GM19328 (cell line): ENCODE measurements around the gene FYN.
A peak's percentile ranks its signal among the peaks of the same experiment; 100 is the strongest.

ENCODE experiments used
- ATAC-seq: cut with Tn5 transposase; IDR thresholded peaks from one replicate; pipeline ENCODE4 v1.9.1; 2021; ENCODE audit warnings: mild to moderate bottlenecking, moderate library complexity; ENCODE audit not compliant: unreplicated experiment

FYN gene

DNA sequence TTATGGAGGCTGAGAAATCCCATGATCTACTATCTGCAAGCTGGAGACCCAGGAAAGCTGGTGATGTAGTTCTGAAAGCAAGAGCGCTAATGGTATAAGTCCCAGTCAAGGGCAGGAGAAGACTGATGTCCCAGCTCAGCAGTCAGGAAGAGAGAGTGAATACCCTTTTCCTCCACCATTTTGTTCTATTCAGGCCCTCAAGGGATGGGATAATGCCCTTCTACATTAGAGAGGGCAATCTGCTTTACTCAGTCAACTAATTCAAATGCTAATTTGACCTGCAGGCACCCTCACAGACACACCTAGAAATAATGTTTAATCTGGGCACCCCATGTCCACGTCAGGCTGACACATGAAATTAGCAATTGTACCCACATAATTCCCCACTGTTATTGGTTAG, 10.8 kb upstream of the FYN start:
- no peak for ATAC-seq

GRCh38 chr6:111880181-111880888, 7.1 kb upstream of the FYN start:
- ATAC-seq, result no peak

- no peak for ATAC-seq
Measured at GRCh38 chr6:111875741-111876140, 2.5 kb upstream of the FYN start.

DNA sequence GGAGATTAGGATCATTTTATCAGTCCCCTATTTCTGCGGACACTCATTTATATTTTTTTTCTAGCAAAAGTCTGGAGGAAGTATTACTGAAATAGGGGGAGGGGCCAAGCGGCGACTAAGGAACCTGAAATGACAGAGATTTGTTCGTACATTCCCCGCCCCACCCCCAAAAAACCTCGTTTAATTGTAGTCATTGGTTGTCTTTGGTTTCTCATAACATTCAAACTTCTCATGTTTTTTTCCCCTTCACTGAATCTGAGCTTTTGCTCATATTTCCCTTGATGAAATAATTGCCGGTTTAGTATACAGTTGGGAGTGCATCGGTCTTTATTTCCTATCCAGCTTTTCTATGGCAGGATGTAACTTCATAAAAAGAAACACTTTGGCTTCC, 768 bp upstream of the FYN start:
- no peak for ATAC-seq

- ATAC-seq, result peak; percentile 18
Measured at GRCh38 chr6:111872401-111873177, 663 bp downstream of the FYN start.

DNA sequence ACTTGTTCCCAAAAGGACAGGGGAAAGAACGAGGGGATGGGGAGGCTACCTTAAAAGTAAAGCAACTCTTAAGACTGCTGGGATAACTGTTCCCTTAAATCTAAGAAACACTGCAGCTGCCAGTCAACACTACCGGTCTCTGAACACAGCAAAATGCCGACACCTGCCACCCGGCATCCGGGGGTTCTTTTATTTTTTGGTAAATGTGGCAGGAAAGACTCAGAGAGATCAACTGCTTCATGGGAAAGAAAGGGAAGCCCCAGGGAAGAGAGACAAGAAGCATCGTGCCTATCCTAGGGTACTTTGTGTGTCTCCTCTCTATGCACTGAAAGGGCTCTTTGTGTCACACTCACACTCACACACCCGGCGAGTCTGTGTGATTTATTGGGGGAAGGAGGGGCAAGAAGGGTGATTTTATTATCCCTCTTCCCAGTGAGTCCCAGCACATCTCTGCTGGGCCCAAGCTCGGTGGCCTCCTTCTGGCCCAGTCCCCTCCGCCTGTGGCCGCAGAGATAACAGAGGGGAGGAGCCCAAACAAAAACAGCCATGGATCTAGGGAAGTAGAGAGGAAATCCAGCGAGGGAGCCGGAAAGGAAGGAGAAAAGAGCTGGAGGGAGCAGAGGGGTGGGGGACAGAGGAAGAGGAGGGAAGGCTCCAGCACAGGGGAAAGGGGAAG, 1.4 kb downstream of the FYN start:
- ATAC-seq, result no peak

DNA sequence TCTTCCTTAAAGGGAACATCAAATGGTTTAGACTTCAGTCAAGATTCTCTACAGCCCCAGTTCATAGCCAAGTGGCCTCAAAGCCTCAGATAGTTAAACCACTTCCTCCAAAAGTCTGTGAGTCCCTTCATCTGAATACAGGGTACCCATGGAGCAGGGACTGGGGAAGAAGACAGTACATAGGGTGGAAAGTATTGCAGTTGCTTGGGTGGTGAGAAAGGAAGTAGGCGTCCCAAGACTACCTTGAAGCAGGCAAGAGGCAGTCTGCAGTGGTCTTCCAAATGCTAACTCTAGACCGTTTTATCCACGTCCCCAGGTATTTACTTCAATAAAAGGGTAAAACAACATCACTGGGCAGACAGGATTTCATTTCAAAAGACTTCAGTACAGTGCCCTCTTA, 2.0 kb downstream of the FYN start:
- no peak for ATAC-seq

GRCh38 chr6:111870742-111871064, 2.5 kb downstream of the FYN start:
- no peak for ATAC-seq

DNA sequence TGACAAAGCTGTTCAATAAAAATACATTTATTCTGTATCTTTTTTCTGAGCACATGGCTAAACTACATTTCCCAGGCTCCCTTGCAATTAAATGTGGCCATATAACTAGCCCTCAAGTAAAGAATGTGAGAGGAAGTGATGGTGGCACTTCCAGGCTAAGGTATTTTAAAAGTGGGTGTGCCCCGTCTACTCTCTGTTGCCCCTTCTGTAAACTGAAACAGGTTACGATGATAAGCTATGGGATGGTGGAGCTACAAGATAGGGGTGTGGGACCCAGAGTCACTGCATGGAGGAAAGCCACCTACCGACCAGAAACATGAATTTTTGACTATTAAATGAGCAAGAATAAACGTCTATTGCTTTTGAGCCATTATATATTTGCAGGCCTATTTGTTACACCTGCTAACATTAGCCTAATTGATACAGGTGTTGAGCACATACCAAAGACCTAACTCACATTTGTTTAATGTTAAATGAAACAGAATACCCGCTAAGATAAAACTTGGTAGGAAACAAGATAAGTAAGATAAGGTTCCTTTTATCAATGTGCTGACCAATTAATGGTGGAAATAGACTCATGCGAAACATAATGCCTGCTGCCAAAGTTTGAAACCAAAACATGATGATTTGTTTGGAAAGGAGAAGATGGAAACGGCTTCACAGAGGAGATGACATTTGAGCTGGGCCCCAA, 3.1 kb downstream of the FYN start:
- no peak for ATAC-seq

- ATAC-seq, result no peak
Measured at GRCh38 chr6:111866857-111867256, 6.4 kb downstream of the FYN start.

DNA sequence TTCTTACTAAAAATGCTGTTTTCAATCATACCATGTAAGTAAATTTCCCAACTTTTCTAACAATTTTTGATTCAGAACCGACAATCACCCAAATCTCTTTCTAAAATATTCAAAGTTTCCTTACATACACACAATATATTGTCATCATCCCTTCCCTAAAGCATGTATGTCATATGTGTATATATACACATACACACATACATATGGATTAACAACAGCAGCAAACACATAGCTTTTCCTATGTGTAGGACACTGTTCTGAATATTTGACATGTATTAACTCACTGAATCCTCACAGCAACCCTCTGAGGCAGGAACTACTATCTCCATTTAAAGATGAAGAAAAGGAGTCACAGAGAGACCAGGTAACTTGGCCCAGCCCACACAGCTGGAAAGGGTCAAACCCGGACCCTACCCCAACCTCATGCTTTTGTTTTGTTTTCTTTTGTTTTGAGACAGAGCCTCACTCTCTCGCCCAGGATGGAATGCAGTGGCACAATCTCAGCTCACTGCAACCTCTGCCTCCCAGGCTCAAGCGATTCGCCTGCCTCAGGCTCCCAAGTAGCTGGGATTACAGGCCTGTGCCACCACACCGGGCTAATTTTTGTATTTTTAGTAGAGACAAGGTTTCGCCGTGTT, 7.2 kb downstream of the FYN start:
- no peak for ATAC-seq

DNA sequence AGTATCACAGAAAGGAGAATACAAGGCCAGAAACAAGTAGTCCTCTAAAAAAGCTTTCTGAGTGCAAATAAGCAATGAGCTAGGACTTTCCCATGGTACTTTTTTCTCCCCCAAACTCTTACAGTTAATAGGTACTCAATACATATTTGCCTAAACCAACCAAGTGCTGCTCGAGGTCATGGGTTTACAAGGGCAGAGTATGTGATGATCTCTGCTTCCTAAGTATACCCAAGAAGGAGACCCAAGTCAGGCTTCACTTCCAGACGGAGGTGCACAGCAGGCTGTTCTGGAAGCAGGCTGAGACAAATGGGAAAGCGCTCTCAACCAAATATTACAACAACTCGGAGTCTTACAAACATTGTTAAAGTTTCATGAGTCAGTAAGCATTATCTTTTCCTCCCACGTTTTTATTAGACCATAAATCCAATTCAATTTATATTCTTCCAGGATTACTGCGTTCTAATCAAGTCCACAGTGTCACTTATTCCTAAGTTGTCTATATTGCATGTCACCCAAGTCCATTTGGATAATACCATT, 8.1 kb downstream of the FYN start:
- ATAC-seq, result no peak

GRCh38 chr6:111864138-111865048, 8.9 kb downstream of the FYN start:
- ATAC-seq, result no peak

- ATAC-seq, result no peak
Measured at GRCh38 chr6:111862741-111863140, 10.5 kb downstream of the FYN start.

- no peak for ATAC-seq
Measured at GRCh38 chr6:111862314-111862713, 10.9 kb downstream of the FYN start.

GRCh38 chr6:111861431-111861885, 11.8 kb downstream of the FYN start:
- ATAC-seq, result no peak

- no peak for ATAC-seq
Measured at GRCh38 chr6:111858347-111858746, 14.9 kb downstream of the FYN start.

- no peak for ATAC-seq
Measured at GRCh38 chr6:111857674-111858337, 15.4 kb downstream of the FYN start.

- no peak for ATAC-seq
Measured at GRCh38 chr6:111855753-111856152, 17.5 kb downstream of the FYN start.
